Lung (tissue), 12 donors: Measurements from ENCODE around the gene DDX39B. TPM values are rescaled to one million over a fixed set of nuclear protein-coding genes. Genes with fewer than 3 reads are reported as not detected.

Experiments
- ATAC-seq: fragments of 200-7000 bp; cut with Tn5 transposase; one replicate; pipeline ENCODE4 v1.9.1; 2020; ENCODE audit warnings: moderate number of reproducible peaks; ENCODE audit not compliant: insufficient read depth, low FRiP score
- DNase-seq, 3 donors: peaks; one replicate each; pipeline ENCODE4 v3.0.0-alpha.2; 2013 to 2017
- H3K27ac ChIP-seq, 2 donors: one replicate each; pipeline ENCODE4 v1.5.1; 2013; ENCODE audit warnings: mild to moderate bottlenecking in 2 of 2, moderate library complexity in 2 of 2, control low read depth in 1 of 2, inconsistent platforms in 1 of 2, low read depth in 1 of 2, low read length in 1 of 2
- H3K27me3 ChIP-seq, 3 donors: one replicate each; pipeline ENCODE4 v1.5.1; 2013; ENCODE audit warnings: low read length in 2 of 3; ENCODE audit not compliant: control insufficient read depth in 3 of 3, insufficient read depth in 3 of 3
- H3K36me3 ChIP-seq, 4 donors: one replicate each; pipeline ENCODE4 v1.5.1; 2013; ENCODE audit warnings: low read length in 4 of 4, mild to moderate bottlenecking in 1 of 4, moderate library complexity in 1 of 4; ENCODE audit not compliant: control insufficient read depth in 4 of 4, insufficient read depth in 4 of 4
- H3K4me1 ChIP-seq, 5 donors: one replicate each; pipeline ENCODE4 v1.5.1; 2013; ENCODE audit warnings: low read length in 5 of 5, mild to moderate bottlenecking in 2 of 5, moderate library complexity in 1 of 5; ENCODE audit not compliant: control insufficient read depth in 5 of 5, insufficient read depth in 5 of 5
- H3K4me3 ChIP-seq: one replicate; pipeline ENCODE4 v1.5.1; 2013; ENCODE audit warnings: mild to moderate bottlenecking, control low read depth, moderate library complexity
- H3K9ac ChIP-seq, 2 donors: one replicate each; pipeline ENCODE4 v1.5.1; 2013; ENCODE audit warnings: low read length in 2 of 2, control low read depth in 1 of 2; ENCODE audit not compliant: insufficient read depth in 1 of 2
- H3K9me3 ChIP-seq, 4 donors: one replicate each; pipeline ENCODE4 v1.5.1; 2013; ENCODE audit warnings: low read length in 3 of 4, mild to moderate bottlenecking in 1 of 4, moderate library complexity in 1 of 4; ENCODE audit not compliant: control insufficient read depth in 4 of 4, insufficient read depth in 3 of 4
- CTCF ChIP-seq: IDR thresholded peaks from 2 replicates; pipeline ENCODE4 v1.5.1; 2012; ENCODE audit warnings: mild to moderate bottlenecking; ENCODE audit errors: control extremely low read depth, extremely low read depth
- WGBS, 2 donors: extraction: QIAGEN DNeasy Blood & Tissue Kit; methylation state at CpG; one replicate each; pipeline ENCODE4 v1.1.7; 2013; 5-methylcytosine and 5-hydroxymethylcytosine counted together
- polyA plus RNA-seq, 2 donors: library from polyadenylated mRNA; stranded (reverse); fragments of 200-250 nt; gene quantifications; one replicate each; pipeline ENCODE4 v1.2.1, GENCODE V29; 2013
- total RNA-seq, 2 donors: library from RNA; depleted of rRNA in 1 of 2; stranded (reverse); fragments of >200 nt in 1 of 2; gene quantifications; one replicate each; pipeline ENCODE4 v1.2.1, GENCODE V29; 2014 to 2021
- donor health status: control.
- donor health status: control.
- donor health status: Bipolar disorder and iron deficiency.
- donor health status: healthy.
- donor health status: DM: yes; HTN: yes; CAD: no.

The DDX39B gene
- total and polyA plus RNA-seq, 4 donors, result 316 to 418 (median 336) TPM

DNA sequence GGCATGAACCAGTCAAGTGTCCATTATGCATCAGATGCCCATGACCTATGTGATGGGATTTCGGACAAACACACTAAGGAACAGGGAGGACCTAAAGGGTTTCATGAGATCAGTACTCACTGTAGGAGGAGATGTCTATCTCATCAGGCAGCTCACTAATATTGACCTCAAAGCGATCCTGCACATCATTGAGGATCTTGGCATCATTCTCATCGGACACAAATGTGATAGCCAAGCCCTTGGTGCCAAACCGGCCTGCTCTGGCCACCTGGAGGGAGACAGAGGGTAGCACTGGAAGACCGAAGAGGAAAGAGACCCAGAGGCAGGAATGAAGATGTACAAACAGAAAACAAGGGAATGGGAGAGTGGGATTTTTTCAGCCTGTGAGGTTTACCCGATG is 11.1 kb downstream of the DDX39B start:
- no peak for TF ChIP-seq CTCF
- no peak overlapping the region for H3K9ac ChIP-seq
- ATAC-seq (no peak), DNase-seq (no peak)
- WGBS, 2 donors, result 72 to 81% methylated on average over 5 to 6 of the region's 6 CpGs
- H3K27me3 ChIP-seq, result no peaks in the 10 kb centered on the region
- peaks cover 0 to 6% (median 3%) of the 10 kb centered on the region in 5 donors for H3K4me1 ChIP-seq
- H3K9me3 ChIP-seq, result peaks cover 0 to 1% (median 0%) of the 10 kb centered on the region in 4 donors
- no peak overlapping the region for H3K27ac ChIP-seq
- H3K36me3 ChIP-seq, result peaks cover 26 to 53% (median 42%) of the 10 kb centered on the region in 4 donors
- H3K4me3 ChIP-seq, result no peak overlapping the region

- Histone ChIP-seq H3K4me1 (peaks cover 0 to 6% (median 3%) of the 10 kb centered on the region in 5 donors), H3K27ac (no peak overlapping the region), H3K9ac (no peak overlapping the region), H3K36me3 (peaks cover 15 to 43% (median 34%) of the 10 kb centered on the region in 4 donors), H3K27me3 (no peaks in the 10 kb centered on the region), H3K9me3 (peaks cover 0 to 1% (median 0%) of the 10 kb centered on the region in 4 donors), H3K4me3 (no peak overlapping the region)
- TF ChIP-seq CTCF, result no peak
- ATAC-seq (no peak), DNase-seq (peak in 1 of 3 donors; percentile 8)
- 54 to 57% methylated on average over 12 of the region's 12 CpGs for WGBS, 2 donors
These were observed 12.3 kb downstream of the DDX39B start for GRCh38 chr6:31529329-31530150.

DNA sequence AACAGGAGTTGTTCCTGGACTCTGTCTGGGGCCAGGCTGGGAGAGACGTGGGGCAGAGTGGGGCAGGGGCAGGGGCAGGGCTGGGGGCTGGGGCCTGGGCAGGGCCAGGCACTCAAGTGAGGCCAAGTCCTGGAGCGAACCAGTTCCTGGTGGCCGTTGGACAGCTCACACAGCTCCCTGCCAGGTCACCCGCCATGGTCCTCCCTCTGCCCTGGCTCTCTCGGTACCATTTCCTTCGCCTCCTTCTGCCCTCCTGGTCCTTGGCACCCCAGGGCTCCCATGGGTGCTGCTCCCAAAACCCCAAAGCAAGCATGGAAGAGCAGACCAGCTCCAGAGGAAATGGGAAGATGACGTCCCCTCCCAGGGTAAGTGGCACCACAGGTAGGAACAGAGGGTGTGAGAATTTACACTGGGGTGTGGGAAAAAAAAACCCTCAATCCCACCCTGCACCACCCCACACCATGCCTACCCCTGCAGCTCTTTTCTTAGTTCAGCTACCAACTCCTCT is 12.9 kb downstream of the DDX39B start, which contains the start of gene MCCD1:
Gene MCCD1, plus strand, starts transcription at position 142 of the 508 bp plus-strand sequence. Its CDS starts 53 bp downstream, at position 195.
- peaks cover 10 to 37% (median 31%) of the 10 kb centered on the region in 4 donors for H3K36me3 ChIP-seq
- H3K4me1 ChIP-seq, result peaks cover 0 to 6% (median 3%) of the 10 kb centered on the region in 5 donors
- no peak within 1 kb of the TSS for H3K27ac ChIP-seq
- peaks cover 0 to 1% (median 0%) of the 10 kb centered on the region in 4 donors for H3K9me3 ChIP-seq
- no peak for DNase-seq
- WGBS, 2 donors, result 71 to 75% methylated on average over 7 of the region's 7 CpGs
- no peak within 1 kb of the TSS for H3K4me3 ChIP-seq
- no peak within 1 kb of the TSS for H3K9ac ChIP-seq
- no peak for ATAC-seq
- H3K27me3 ChIP-seq, result no peaks in the 10 kb centered on the region
- TF ChIP-seq CTCF, result no peak
